Left lobe of liver (tissue), 2 donors: ENCODE measurements around the gene PRIMA1. TPM values are rescaled to one million over a fixed set of nuclear protein-coding genes. Genes with fewer than 3 reads are reported as not detected.
"Not testable (repeated sequence)": the region's sequence is repeated elsewhere in the genome, so short reads cannot be mapped to it uniquely, and the experiment has no call there.

ENCODE experiments used
- ATAC-seq: fragments of 200-7000 bp; cut with Tn5 transposase; one replicate; pipeline ENCODE4 v1.9.1; 2020; ENCODE audit warnings: mild to moderate bottlenecking, moderate library complexity
- DNase-seq: peaks from one replicate; pipeline ENCODE4 v3.0.0-alpha.2; 2020; ENCODE audit warnings: low spot score
- total RNA-seq: library from RNA; stranded (reverse); gene quantifications from one replicate; pipeline ENCODE4 v1.2.1, GENCODE V29; 2021
- donor health status: DM: no; HTN: no; CAD: no; lungs with moderate emphysema.
- donor health status: DM: no; HTN: yes; CAD: no.

The PRIMA1 gene
- total RNA-seq = 0.30 TPM

GRCh38 chr14:93788293-93788542, at the start of gene PRIMA1:
Gene PRIMA1 (minus strand): TSS chr14:93788485. CDS start chr14:93787718, 767 bp downstream.
- DNase-seq = no peak
- no peak for ATAC-seq

GRCh38 chr14:93834699-93835371, 46.5 kb upstream of the PRIMA1 start:
- DNase-seq = no peak
- no peak for ATAC-seq

- DNase-seq (peak; percentile 59), ATAC-seq (peak; percentile 86)
Measured at GRCh38 chr14:93832665-93833064, 44.4 kb upstream of the PRIMA1 start.

GRCh38 chr14:93832081-93832480, 43.8 kb upstream of the PRIMA1 start:
- DNase-seq (no peak), ATAC-seq (no peak)

GRCh38 chr14:93830753-93831461, 42.6 kb upstream of the PRIMA1 start:
- ATAC-seq (no peak), DNase-seq (no peak)

GRCh38 chr14:93829839-93830481, 41.7 kb upstream of the PRIMA1 start:
- DNase-seq = no peak
- ATAC-seq = no peak

GRCh38 chr14:93825235-93825553, 36.9 kb upstream of the PRIMA1 start:
- no peak for ATAC-seq
- no peak for DNase-seq

- ATAC-seq (no peak), DNase-seq (no peak)
Measured at GRCh38 chr14:93824518-93825234, 36.4 kb upstream of the PRIMA1 start.

- DNase-seq (no peak), ATAC-seq (no peak)
Measured at GRCh38 chr14:93824076-93824475, 35.8 kb upstream of the PRIMA1 start.

GRCh38 chr14:93821051-93821450, 32.8 kb upstream of the PRIMA1 start:
- ATAC-seq = no peak
- DNase-seq = no peak

GRCh38 chr14:93818857-93819256, 30.6 kb upstream of the PRIMA1 start:
- DNase-seq (no peak), ATAC-seq (no peak)

GRCh38 chr14:93811676-93812075, 23.4 kb upstream of the PRIMA1 start:
- DNase-seq (no peak), ATAC-seq (no peak)

- DNase-seq (no peak), ATAC-seq (no peak)
Measured at GRCh38 chr14:93811020-93811419, 22.7 kb upstream of the PRIMA1 start.

GRCh38 chr14:93809491-93810420, 21.5 kb upstream of the PRIMA1 start:
- not testable (repeated sequence) for DNase-seq, ATAC-seq

- no peak for ATAC-seq
Measured at GRCh38 chr14:93804654-93805053, 16.4 kb upstream of the PRIMA1 start.

GRCh38 chr14:93803408-93804318, 15.4 kb upstream of the PRIMA1 start:
- DNase-seq (no peak), ATAC-seq (peak; percentile 20)

More at GRCh38 chr14:93804654-93805053, 16.4 kb upstream of the PRIMA1 start:
- no peak for DNase-seq

- ATAC-seq (no peak), DNase-seq (no peak)
Measured at GRCh38 chr14:93799989-93800921, 12.0 kb upstream of the PRIMA1 start.

- ATAC-seq = no peak
Measured at GRCh38 chr14:93799617-93799988, 11.3 kb upstream of the PRIMA1 start.

GRCh38 chr14:93797536-93797935, 9.3 kb upstream of the PRIMA1 start:
- no peak for ATAC-seq
- no peak for DNase-seq

More at GRCh38 chr14:93799617-93799988, 11.3 kb upstream of the PRIMA1 start:
- no peak for DNase-seq
